Measurements from ENCODE around the gene DNM1L. TPM values are rescaled to one million over a fixed set of nuclear protein-coding genes. Genes with fewer than 3 reads are reported as not detected.

The DNM1L gene
- total and polyA plus RNA-seq, 9 of the 15 experiments (the other 6 are each of a cell fraction or from before 2014, with no cell fraction given): 24.1 to 82.8 (median 61.5) TPM

GRCh38 chr12:32679091-32679919 is at the start of gene DNM1L (continued):
- TF ChIP-seq RB1 (IDR thresholded peaks at IDR 0.05; ENCODE audit: low read depth): peak; percentile 40; the same call in 1 of the 2 replicates
- TF ChIP-seq ZNF395 (CRISPR knock-in tag; IDR thresholded peaks at IDR 0.05): peak; percentile 68
- no peak for TF ChIP-seq NFE2L1 (tag; IDR thresholded peaks at IDR 0.05; ENCODE audit: borderline replicate concordance, low read depth)
- peak; percentile 44; the same call in 1 of the 2 replicates for TF ChIP-seq NR2C2 (CRISPR knock-in tag; IDR thresholded peaks at IDR 0.05)
- TF ChIP-seq NR2C2 (tag; IDR thresholded peaks at IDR 0.05): peak; percentile 62
- TF ChIP-seq ZNF197 (CRISPR knock-in tag; IDR thresholded peaks at IDR 0.05; ENCODE audit: low read depth): peak; percentile 47; the same call in 1 of the 2 replicates
- TF ChIP-seq ZNF668 (CRISPR knock-in tag; IDR thresholded peaks at IDR 0.05): no peak
- TF ChIP-seq XRCC5 (IDR thresholded peaks at IDR 0.05; ENCODE audit: low read depth, low read length): 0 out of 2 replicates have a peak, but pooled peaks have one; percentile 49
- 0 out of 2 replicates have a peak, but pooled peaks have one; percentile 48 for TF ChIP-seq GTF2F1 (IDR thresholded peaks at IDR 0.05; ENCODE audit: low read depth, low read length)
- peak; percentile 86 for TF ChIP-seq FIP1L1 (IDR thresholded peaks at IDR 0.05; ENCODE audit: low read depth, low read length, poor library complexity, severe bottlenecking)
- TF ChIP-seq ZBTB34 (CRISPR knock-in tag; IDR thresholded peaks at IDR 0.05): no peak
- TF ChIP-seq NR4A1 (CRISPR knock-in tag; IDR thresholded peaks at IDR 0.05): no peak
- no peak for TF ChIP-seq NR4A1 (tag; IDR thresholded peaks at IDR 0.05)
- no peak; the same call in 1 of the 2 replicates for TF ChIP-seq SNIP1 (IDR thresholded peaks at IDR 0.05; ENCODE audit: low read depth)
- TF ChIP-seq GATAD2B (IDR thresholded peaks at IDR 0.05; ENCODE audit: borderline replicate concordance): peak; percentile 61; the same call in 1 of the 2 replicates
- no peak for TF ChIP-seq XRCC3 (IDR thresholded peaks at IDR 0.05)
- no peak for TF ChIP-seq STAG1 (CRISPR knock-in tag; IDR thresholded peaks at IDR 0.05; ENCODE audit: borderline replicate concordance)
- no peak for TF ChIP-seq HOXB6 (CRISPR knock-in tag; IDR thresholded peaks at IDR 0.05; ENCODE audit: borderline replicate concordance)
- no peak for TF ChIP-seq EZH2 (IDR thresholded peaks at IDR 0.05; ENCODE audit: borderline replicate concordance, low read depth, low read length)
- TF ChIP-seq CBFA2T2 (conservative IDR thresholded peaks at IDR 0.05): no peak
- peak; percentile 84 for TF ChIP-seq ZNF766 (CRISPR knock-in tag; conservative IDR thresholded peaks at IDR 0.05)
- TF ChIP-seq HMGN3 (IDR thresholded peaks at IDR 0.05; ENCODE audit: borderline replicate concordance, extremely low read depth, insufficient read length, low read depth, low read length): peak; percentile 61
- no peak for TF ChIP-seq IRF1 (CRISPR knock-in tag; IDR thresholded peaks at IDR 0.05; ENCODE audit: borderline replicate concordance)
- no peak for TF ChIP-seq DNMT1 (IDR thresholded peaks at IDR 0.05)
